Occipital lobe (tissue), 2 donors: ENCODE measurements around the gene CALR3. TPM values are rescaled to one million over a fixed set of nuclear protein-coding genes. Genes with fewer than 3 reads are reported as not detected.
A peak's percentile ranks its signal among the peaks of the same experiment; 100 is the strongest.
"Not testable (repeated sequence)": the region's sequence is repeated elsewhere in the genome, so short reads cannot be mapped to it uniquely, and the experiment has no call there.

ENCODE experiments used
- DNase-seq: peaks from one replicate; lab custom pipeline; 2025; lab: John Stamatoyannopoulos, UW
- total RNA-seq: library from RNA; depleted of rRNA; stranded (reverse); fragments of >200 nt; gene quantifications from one replicate; pipeline ENCODE4 v1.2.3, GENCODE V29; 2014

The CALR3 gene, protein sequence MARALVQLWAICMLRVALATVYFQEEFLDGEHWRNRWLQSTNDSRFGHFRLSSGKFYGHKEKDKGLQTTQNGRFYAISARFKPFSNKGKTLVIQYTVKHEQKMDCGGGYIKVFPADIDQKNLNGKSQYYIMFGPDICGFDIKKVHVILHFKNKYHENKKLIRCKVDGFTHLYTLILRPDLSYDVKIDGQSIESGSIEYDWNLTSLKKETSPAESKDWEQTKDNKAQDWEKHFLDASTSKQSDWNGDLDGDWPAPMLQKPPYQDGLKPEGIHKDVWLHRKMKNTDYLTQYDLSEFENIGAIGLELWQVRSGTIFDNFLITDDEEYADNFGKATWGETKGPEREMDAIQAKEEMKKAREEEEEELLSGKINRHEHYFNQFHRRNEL
- not detected for total RNA-seq

GRCh38 chr19:16495982-16496612 lies at the start of gene CALR3, which contains the start of gene C19orf44:
CALR3 (minus strand) TSS chr19:16496167; CDS start chr19:16496129, 38 bp downstream.
C19orf44 (plus strand) TSS chr19:16496394; CDS start chr19:16500793, 4,399 bp downstream.
- peak; percentile 98 for DNase-seq

DNA sequence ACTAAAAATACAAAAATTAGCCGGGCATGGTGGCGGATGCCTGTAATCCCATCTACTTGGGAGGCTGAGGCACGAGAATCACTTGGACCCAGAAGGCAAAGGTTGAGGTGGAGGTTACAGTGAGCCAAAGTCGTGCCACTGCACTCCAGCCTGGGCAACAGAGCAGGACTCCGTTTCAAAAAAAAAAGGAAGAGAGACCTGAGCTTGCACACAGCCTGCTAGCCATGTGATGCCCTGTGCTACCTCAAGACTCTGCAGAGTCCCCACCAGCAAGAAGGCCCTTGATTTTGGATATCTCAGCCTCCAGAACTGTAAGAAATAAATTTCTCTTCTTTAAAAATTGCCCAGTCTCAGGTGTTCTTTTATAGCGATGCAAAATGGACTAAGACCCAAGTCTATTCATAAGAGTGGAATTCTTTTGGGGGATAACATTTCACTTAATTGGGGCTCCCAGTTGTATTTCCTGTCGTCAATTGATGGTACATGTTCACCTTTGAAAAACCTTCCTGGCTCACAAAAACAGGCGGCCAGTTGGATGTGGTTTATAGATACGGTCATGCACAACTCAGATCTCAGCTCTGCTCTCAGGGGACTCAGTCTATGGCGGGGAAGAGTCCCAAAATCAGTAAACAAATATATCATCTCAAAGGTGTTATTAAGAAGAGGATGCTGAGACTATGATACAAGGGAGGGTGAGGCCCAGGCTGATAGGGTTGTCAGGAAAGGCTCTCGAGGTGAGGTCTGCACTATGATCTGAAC lies 48.7 kb upstream of the CALR3 start:
- DNase-seq = no peak

- not testable (repeated sequence) for DNase-seq
Measured at GRCh38 chr19:16543734-16544133, 47.8 kb upstream of the CALR3 start.

DNA sequence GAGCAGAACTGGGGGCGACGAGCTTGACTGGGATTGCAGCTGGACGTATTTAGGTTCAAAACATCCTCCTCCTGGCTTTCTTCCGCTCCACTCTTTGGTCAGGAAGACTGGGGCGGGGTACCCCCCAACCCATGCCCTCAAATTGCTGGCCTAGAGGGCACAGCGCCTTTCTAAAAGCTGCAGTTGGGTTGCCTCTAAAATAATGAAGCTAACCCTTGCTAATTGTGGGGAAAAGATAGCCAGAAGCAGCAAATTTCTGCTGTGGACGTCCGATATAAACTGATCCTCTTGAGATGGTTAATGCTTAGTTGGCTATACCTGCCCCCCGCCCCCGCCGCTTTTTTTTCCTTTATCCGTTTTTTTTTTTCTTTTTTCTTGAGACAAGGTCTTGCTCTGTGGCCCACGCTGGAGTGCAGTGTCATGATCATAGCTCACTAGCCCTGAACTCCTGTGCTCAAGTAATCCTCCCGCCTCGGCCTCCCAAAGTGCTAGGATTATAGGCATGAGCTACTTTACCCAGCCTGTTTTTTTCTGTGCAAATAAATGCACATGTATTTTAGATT lies 47.0 kb upstream of the CALR3 start:
- no peak for DNase-seq

DNA sequence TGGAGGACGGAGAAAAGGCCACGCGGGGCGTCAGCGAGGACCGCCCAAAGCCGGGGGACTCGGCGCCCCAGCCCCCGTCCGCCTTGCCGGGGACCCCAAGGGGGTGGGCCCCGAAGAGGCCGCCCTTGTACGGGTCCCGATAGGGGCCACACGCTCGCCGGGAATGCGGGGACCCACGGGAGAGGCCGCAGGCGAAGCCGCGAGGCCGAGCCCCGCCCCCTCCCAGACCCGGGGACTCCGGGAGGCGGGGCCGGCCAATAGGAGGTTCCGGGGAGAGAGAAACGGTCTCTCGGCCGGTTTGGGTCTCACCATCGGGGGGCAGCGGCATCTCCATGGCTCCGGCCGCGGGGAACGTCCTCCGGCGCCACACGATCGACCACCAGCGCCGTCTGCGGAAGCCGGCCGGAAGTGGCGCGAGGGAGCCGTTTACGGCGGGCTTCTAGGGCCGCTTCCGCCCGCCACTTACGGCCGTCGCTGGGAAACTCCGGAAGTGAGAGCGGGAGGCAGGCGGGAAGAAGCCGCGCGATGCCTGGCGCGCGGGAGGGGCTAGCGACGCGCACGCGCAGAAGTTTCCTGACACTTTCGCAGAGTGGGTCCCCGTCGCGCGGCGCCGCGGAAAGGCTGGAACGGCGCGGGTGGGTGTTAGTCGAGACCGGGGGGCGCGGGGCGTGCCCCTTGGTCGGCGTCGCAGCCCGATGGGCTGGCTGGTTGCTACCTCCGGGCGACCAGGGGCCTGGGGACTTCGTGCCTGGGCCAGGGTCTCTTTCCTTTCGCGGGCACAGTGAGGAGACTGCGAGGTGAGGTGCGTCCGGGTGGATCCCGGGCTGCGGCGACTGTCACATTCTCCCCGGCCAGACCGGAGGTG lies 46.3 kb upstream of the CALR3 start, which contains the start of gene CHERP:
Gene CHERP (minus strand): TSS at position 393 of the 865 bp plus-strand sequence. CDS start 59 bp downstream, at position 334.
- peak; percentile 86 for DNase-seq

DNA sequence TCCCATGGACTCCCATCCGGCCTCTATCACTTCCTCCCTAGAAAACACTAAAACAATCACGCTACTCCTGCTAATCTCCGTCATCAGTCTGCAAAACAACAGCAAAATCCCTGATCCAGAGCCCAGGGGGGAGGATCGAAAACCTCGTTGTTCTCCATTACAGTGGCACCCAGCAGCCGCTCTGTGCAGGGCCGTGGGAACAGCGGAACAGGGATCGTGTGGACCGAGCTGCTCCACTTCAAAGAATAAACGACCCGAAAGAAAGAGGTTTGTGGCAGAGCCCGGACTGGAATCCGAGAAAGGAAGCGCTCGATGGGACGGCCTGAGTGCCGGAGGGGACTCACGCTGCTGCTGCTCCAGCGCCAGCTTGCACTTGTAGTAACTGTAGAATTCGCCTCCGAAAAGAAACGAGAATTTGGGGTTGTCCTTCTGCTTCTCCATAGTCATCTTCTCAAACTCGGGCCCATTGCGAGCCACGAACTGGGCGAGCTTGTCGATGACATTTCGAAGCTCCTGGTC lies 45.6 kb upstream of the CALR3 start:
- DNase-seq = no peak

- DNase-seq = no peak
Measured at GRCh38 chr19:16540948-16541347, 45.0 kb upstream of the CALR3 start.

DNA sequence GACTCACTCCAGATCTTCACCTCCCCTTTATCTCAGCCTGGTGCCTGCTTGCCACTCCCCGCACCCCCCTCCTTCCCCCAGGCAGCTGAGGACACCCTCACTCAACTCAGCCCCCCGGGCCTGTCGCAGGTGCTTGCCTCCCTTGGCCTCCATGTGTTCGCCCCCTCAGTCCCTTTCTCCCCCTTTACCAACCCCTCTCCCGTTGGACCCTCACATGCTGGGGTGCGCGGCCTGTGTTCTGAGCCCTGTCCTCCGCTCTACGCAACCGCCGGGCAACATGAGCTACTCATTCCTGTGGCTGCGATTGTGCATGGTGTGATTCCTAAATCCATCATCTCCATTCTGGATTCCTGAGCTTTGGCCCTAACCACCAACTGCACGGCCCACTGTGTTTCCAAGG lies 41.1 kb upstream of the CALR3 start:
- DNase-seq = no peak

DNA sequence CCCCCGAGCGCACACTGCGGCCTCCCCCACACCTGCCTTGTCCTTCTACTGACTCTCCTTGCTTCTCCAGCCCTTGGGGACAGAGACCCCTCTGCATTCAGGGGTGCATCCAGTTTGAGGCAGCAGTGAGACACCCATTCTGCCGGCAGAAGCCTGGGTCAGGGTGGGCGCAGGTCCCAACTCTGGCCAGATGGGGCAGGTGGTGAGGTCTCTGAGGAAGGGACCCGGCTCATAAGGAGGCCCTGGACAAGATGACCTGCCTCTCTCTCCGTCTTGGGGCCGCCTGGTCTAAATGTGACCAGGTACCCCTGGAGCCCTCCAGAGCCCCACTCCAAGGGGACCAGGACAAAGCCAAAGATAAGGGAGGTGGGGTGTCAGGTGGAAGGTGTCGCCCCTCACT lies 40.2 kb upstream of the CALR3 start:
- no peak for DNase-seq

DNA sequence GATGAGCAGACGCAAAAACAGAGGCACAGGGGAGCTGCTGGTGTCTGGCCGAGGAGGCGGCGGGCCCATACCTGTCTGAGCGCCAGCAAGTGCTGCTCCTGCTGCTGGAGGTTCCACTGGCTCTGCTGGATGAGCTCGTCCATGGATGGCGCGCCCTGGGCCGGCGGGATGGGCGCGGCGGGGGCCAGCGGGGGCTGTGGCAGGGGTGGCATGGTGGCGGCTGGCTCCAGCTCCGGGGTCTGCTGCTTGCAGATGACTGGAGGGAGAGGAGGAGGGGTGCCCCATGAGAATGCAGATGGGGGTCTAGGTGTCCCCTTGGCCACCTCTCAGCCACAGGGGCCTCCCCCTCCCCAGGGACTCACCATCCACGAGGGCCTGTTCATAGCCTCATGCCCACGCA lies 39.4 kb upstream of the CALR3 start:
- DNase-seq = no peak

DNA sequence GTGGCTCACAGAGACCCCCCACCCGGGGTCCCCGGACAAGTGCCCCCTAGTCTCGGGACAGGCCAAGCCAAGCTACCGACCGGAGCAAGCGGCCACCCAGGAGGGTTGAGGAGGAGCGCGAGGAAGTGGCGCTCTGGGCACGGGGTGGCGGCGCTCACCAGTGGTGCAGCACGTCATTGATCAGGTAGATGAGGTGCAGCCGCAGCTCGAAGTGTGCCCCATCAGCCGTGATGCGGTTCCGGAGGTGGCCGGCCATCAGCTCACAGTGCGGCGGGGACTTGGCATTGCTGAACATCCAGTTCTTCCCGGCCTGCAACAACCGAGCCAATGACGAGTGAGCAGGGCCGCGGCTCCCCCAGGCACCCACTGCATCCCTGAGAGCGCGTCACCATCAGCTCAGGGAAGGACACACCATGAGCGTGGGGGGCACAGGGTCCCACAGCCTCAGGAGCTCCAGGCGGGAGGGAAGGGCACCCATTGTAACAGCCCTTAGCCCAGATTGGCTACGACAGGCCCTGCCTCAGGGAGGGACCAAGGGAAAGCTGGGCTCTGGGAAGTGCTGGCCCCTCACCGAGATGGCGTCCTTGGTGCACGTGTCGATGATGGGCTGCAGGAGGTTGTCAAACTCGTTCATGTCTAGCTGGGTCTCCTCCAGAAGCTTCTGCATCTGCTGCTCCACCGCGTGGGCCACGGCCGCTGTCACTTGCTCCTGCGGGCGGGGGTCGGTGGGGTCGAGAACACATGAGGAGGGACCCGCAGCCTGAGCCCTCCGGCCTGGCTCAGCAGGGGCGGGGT lies 36.7 kb upstream of the CALR3 start:
- DNase-seq = no peak

DNA sequence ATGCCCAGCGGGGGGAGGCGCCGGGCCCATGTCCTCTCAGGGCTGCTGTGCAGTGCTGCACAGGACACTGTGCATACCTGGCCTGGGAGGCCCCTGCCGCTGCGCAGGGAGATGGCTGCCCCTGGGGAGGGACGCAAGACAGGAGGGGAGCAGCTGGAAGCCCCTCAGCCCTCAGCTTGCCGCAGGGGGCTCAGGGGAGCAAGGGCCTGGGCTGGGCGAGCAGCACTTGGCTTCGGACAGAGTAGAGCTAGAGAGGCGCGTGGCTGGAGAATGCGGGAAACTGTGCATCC lies 35.4 kb upstream of the CALR3 start:
- no peak for DNase-seq

DNA sequence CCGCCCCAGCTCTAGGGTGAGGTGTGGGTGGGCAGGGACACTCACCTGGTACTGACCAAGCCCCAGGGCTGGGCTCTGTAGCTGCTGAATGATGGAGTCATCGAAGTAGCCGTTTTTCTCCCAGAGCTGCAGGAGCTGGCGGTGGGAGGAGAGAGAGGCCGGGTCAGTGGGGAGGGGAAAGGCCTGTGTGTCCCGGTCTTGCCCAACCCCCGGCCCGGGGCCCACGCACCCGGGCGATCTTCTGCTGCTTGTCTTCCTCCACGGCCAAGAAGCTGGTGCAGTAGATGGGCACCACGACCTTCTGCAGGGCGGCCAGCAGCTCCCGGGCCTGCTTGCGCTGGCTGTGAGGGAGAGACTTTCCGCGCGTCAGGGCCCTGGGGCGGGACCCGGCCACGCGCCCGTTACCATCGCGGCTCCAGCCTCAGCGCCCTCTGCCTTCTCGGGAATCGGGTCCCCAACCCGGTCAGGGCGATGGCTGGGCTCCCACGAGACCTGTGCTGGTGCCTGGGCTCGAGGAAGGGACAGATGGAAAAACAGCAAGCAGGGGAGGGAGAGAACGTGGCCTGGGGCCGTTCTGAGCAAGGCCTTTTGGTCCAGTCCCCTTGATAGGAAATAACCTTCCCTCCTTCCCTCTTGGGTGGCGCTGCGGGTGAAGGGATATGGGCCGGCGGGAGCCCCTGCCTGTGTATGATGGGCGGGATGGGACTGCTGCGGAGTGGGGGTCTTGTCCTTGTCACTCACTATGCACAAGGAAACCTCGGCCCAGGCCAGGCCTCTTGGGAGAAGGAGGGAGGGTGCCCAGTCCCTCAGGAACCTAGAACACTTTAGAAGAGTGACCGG lies 34.8 kb upstream of the CALR3 start:
- no peak for DNase-seq

GRCh38 chr19:16529466-16530144 lies 33.6 kb upstream of the CALR3 start:
- no peak for DNase-seq

GRCh38 chr19:16527971-16528521 lies 32.1 kb upstream of the CALR3 start:
- DNase-seq = no peak

DNA sequence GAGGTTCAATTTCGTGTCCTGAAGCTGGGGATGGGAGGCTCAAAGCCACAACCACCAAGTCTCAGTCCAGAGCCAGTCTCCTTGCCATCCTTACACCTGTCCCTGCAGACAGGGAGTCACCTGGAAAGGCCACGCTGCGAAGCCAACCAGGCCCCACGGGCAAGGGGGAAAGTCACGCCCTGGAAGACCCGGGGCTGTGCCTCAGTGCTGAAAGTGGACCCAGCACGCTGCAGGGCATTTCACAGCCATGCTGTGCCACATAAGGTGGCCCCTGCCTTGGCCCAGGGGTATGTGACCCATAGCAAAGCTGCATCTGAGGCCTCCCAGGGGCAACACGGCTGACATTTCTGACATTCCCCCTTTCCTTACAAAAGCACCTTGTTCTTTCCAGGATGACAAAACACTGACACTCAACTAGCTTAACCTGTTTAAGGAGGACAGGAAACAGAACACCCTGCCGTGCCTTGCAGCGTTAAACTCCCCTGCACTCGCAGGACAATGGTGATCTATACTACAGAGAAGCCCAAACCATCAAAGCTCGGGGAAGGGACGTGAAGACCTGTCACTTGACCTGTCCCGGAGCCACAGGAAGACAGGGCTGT lies 31.5 kb upstream of the CALR3 start:
- no peak for DNase-seq

- DNase-seq = no peak
Measured at GRCh38 chr19:16525751-16526481, 29.9 kb upstream of the CALR3 start.
